HepG2 (cell line): ENCODE measurements around the gene TDG.

Source experiments
- ARNT2 ChIP-seq: sonication (generic); formaldehyde crosslinking; IDR thresholded peaks from 2 replicates; pipeline ENCODE4 v1.8.0; 2022; ENCODE audit warnings: mild to moderate bottlenecking, low read depth, missing genetic modification reagents, moderate library complexity
- EEA1 ChIP-seq: sonication (generic); formaldehyde crosslinking; IDR thresholded peaks from 2 replicates; pipeline ENCODE4 v1.5.1; 2020; ENCODE audit warnings: mild to moderate bottlenecking, missing genetic modification reagents, borderline replicate concordance
- FOXA1 ChIP-seq, 2 experiments: fragments of 450-650 bp in 1 of 2; sonication (generic) in 1 of 2; formaldehyde crosslinking in 1 of 2; IDR thresholded peaks; 2 replicates each; pipeline versions ENCODE4 v1.4.0 to v1.6.1; 2016 to 2020; ENCODE audit warnings: missing genetic modification reagents in 1 of 2
- FOXC1 ChIP-seq: sonication (generic); formaldehyde crosslinking; IDR thresholded peaks from 2 replicates; pipeline ENCODE4 v1.8.0; 2022; ENCODE audit warnings: mild to moderate bottlenecking, missing genetic modification reagents, borderline replicate concordance
- FOXP1 ChIP-seq, 2 experiments: fragments of 450-650 bp in 1 of 2; IDR thresholded peaks; 2 replicates each; pipeline ENCODE4 v1.6.1; 2017 to 2018; ENCODE audit warnings: antibody characterized with exemption in 1 of 2
- HCFC1 ChIP-seq: fragments of 150-350 bp; IDR thresholded peaks from 2 replicates; pipeline ENCODE4 v1.6.1; 2014; ENCODE audit warnings: low read depth, low read length
- HOXD1 ChIP-seq: sonication (generic); formaldehyde crosslinking; IDR thresholded peaks from 2 replicates; pipeline ENCODE4 v1.5.0; 2020; ENCODE audit warnings: missing genetic modification reagents
- KLF12 ChIP-seq: sonication (generic); formaldehyde crosslinking; IDR thresholded peaks from 2 replicates; pipeline ENCODE4 v1.4.0; 2020; ENCODE audit warnings: missing genetic modification reagents, borderline replicate concordance
- POLR2A ChIP-seq, 2 experiments: IDR thresholded peaks; 2 replicates each; pipeline ENCODE4 v1.6.1; 2011; ENCODE audit warnings: low read depth in 2 of 2, low read length in 2 of 2, mild to moderate bottlenecking in 1 of 2, moderate library complexity in 1 of 2; ENCODE audit not compliant: insufficient read depth in 1 of 2
- SP1 ChIP-seq, 2 experiments: fragments of 450-650 bp in 1 of 2; sonication (generic) in 1 of 2; formaldehyde crosslinking in 1 of 2; IDR thresholded peaks; 2 replicates each; pipeline versions ENCODE4 v1.4.0 to v1.6.1; 2016 to 2020; ENCODE audit warnings: missing genetic modification reagents in 1 of 2
- TF ChIP-seq, protein P1 (sequence below): sonication (generic); formaldehyde crosslinking; IDR thresholded peaks from 2 replicates; pipeline ENCODE4 v1.5.0; 2020; ENCODE audit warnings: mild to moderate bottlenecking, missing genetic modification reagents, moderate library complexity
- TF ChIP-seq, protein P2 (sequence below): sonication (generic); formaldehyde crosslinking; IDR thresholded peaks from 2 replicates; pipeline ENCODE4 v1.4.0; 2020; ENCODE audit warnings: missing genetic modification reagents; ENCODE audit errors: not compliant biosample characterization
- TF ChIP-seq, protein P3 (sequence below): sonication (generic); formaldehyde crosslinking; IDR thresholded peaks from 2 replicates; pipeline ENCODE4 v1.5.0; 2020; ENCODE audit warnings: mild to moderate bottlenecking, missing genetic modification reagents, borderline replicate concordance

DNA sequence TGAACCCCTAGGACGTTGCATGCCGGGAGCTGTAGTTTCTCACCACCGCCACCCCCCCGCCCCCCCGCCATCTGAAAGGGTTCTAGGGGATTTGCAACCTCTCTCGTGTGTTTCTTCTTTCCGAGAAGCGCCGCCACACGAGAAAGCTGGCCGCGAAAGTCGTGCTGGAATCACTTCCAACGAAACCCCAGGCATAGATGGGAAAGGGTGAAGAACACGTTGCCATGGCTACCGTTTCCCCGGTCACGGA lies 36.0 kb upstream of the TDG start:
- TF ChIP-seq ARNT2 (CRISPR knock-in tag), result no peak
- TF ChIP-seq HOXD1 (CRISPR knock-in tag), result no peak
- no peak for TF ChIP-seq EEA1 (CRISPR knock-in tag)
- no peak for TF ChIP-seq POLR2A (IDR thresholded peaks at IDR 0.05; ENCODE audit: insufficient read depth in 1 of 2, low read depth in 2 of 2, low read length in 2 of 2)
- no peak for TF ChIP-seq FOXA1 (IDR thresholded peaks at IDR 0.05)
- TF ChIP-seq FOXA1 (CRISPR knock-in tag; IDR thresholded peaks at IDR 0.05), result no peak
- TF ChIP-seq HCFC1, result peak; percentile 91
- TF ChIP-seq, protein P1, sequence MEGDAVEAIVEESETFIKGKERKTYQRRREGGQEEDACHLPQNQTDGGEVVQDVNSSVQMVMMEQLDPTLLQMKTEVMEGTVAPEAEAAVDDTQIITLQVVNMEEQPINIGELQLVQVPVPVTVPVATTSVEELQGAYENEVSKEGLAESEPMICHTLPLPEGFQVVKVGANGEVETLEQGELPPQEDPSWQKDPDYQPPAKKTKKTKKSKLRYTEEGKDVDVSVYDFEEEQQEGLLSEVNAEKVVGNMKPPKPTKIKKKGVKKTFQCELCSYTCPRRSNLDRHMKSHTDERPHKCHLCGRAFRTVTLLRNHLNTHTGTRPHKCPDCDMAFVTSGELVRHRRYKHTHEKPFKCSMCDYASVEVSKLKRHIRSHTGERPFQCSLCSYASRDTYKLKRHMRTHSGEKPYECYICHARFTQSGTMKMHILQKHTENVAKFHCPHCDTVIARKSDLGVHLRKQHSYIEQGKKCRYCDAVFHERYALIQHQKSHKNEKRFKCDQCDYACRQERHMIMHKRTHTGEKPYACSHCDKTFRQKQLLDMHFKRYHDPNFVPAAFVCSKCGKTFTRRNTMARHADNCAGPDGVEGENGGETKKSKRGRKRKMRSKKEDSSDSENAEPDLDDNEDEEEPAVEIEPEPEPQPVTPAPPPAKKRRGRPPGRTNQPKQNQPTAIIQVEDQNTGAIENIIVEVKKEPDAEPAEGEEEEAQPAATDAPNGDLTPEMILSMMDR (CRISPR knock-in tag), result no peak
- TF ChIP-seq SP1 (IDR thresholded peaks at IDR 0.05), result no peak
- TF ChIP-seq SP1 (CRISPR knock-in tag; IDR thresholded peaks at IDR 0.05), result no peak
- TF ChIP-seq FOXC1, result 0 out of 2 replicates have a peak, but pooled peaks have one; percentile 34
- TF ChIP-seq KLF12 (CRISPR knock-in tag), result no peak
- TF ChIP-seq, protein P2, sequence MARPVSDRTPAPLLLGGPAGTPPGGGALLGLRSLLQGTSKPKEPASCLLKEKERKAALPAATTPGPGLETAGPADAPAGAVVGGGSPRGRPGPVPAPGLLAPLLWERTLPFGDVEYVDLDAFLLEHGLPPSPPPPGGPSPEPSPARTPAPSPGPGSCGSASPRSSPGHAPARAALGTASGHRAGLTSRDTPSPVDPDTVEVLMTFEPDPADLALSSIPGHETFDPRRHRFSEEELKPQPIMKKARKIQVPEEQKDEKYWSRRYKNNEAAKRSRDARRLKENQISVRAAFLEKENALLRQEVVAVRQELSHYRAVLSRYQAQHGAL (CRISPR knock-in tag), result no peak
- TF ChIP-seq FOXP1 (IDR thresholded peaks at IDR 0.05), result no peak
- no peak for TF ChIP-seq FOXP1 (CRISPR knock-in tag; IDR thresholded peaks at IDR 0.05)
- TF ChIP-seq, protein P3, sequence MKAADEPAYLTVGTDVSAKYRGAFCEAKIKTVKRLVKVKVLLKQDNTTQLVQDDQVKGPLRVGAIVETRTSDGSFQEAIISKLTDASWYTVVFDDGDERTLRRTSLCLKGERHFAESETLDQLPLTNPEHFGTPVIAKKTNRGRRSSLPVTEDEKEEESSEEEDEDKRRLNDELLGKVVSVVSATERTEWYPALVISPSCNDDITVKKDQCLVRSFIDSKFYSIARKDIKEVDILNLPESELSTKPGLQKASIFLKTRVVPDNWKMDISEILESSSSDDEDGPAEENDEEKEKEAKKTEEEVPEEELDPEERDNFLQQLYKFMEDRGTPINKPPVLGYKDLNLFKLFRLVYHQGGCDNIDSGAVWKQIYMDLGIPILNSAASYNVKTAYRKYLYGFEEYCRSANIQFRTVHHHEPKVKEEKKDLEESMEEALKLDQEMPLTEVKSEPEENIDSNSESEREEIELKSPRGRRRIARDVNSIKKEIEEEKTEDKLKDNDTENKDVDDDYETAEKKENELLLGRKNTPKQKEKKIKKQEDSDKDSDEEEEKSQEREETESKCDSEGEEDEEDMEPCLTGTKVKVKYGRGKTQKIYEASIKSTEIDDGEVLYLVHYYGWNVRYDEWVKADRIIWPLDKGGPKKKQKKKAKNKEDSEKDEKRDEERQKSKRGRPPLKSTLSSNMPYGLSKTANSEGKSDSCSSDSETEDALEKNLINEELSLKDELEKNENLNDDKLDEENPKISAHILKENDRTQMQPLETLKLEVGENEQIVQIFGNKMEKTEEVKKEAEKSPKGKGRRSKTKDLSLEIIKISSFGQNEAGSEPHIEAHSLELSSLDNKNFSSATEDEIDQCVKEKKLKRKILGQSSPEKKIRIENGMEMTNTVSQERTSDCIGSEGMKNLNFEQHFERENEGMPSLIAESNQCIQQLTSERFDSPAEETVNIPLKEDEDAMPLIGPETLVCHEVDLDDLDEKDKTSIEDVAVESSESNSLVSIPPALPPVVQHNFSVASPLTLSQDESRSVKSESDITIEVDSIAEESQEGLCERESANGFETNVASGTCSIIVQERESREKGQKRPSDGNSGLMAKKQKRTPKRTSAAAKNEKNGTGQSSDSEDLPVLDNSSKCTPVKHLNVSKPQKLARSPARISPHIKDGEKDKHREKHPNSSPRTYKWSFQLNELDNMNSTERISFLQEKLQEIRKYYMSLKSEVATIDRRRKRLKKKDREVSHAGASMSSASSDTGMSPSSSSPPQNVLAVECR (CRISPR knock-in tag), result 0 out of 2 replicates have a peak, but pooled peaks have one; percentile 65
